Mucosa of stomach (tissue), 1 donor: ENCODE results near the gene COL16A1.

Experiments
- H3K27me3 ChIP-seq: one replicate; pipeline ENCODE4 v1.7.0; 2013; ENCODE audit warnings: mild to moderate bottlenecking, low read length; ENCODE audit not compliant: control insufficient read depth, insufficient read depth
- H3K36me3 ChIP-seq: one replicate; pipeline ENCODE4 v1.7.0; 2013; ENCODE audit warnings: low read length; ENCODE audit not compliant: control insufficient read depth, insufficient read depth
- H3K4me1 ChIP-seq: one replicate; pipeline ENCODE4 v1.7.0; 2013; ENCODE audit warnings: mild to moderate bottlenecking, low read length; ENCODE audit not compliant: control insufficient read depth, insufficient read depth
- H3K4me3 ChIP-seq: one replicate; pipeline ENCODE4 v1.7.0; 2013; ENCODE audit warnings: low read length
- H3K9ac ChIP-seq: one replicate; pipeline ENCODE4 v1.7.0; 2013; ENCODE audit warnings: mild to moderate bottlenecking, low read length, moderate library complexity
- H3K9me3 ChIP-seq: one replicate; pipeline ENCODE4 v1.7.0; 2013; ENCODE audit warnings: mild to moderate bottlenecking, low read length, moderate library complexity; ENCODE audit not compliant: control insufficient read depth
- donor health status: Pancreatic carcinoma.

Gene COL16A1

GRCh38 chr1:31703431-31704270, at the start of gene COL16A1:
Gene COL16A1 (minus strand): TSS chr1:31704017. CDS start chr1:31702193, 1,824 bp downstream.
- H3K9me3 ChIP-seq, result no peaks in the 10 kb centered on the region
- peak within 1 kb of the TSS; percentile 42 for H3K9ac ChIP-seq
- peaks cover 14% of the 10 kb centered on the region for H3K4me1 ChIP-seq
- peak within 1 kb of the TSS; percentile 3 for H3K4me3 ChIP-seq
- H3K27me3 ChIP-seq, result peaks cover 12% of the 10 kb centered on the region
- no peaks in the 10 kb centered on the region for H3K36me3 ChIP-seq

- no peak overlapping the region for H3K4me3 ChIP-seq
- no peaks in the 10 kb centered on the region for H3K36me3 ChIP-seq
- peaks cover 13% of the 10 kb centered on the region for H3K4me1 ChIP-seq
- peaks cover 5% of the 10 kb centered on the region for H3K27me3 ChIP-seq
- no peaks in the 10 kb centered on the region for H3K9me3 ChIP-seq
- H3K9ac ChIP-seq, result no peak overlapping the region
Observed at GRCh38 chr1:31752952-31753475, 49.2 kb upstream of the COL16A1 start.

- H3K9ac ChIP-seq, result no peak overlapping the region
- no peaks in the 10 kb centered on the region for H3K9me3 ChIP-seq
- H3K36me3 ChIP-seq, result no peaks in the 10 kb centered on the region
- H3K4me1 ChIP-seq, result peaks cover 13% of the 10 kb centered on the region
- H3K27me3 ChIP-seq, result peaks cover 5% of the 10 kb centered on the region
- H3K4me3 ChIP-seq, result no peak overlapping the region
Observed at GRCh38 chr1:31752258-31752657, 48.4 kb upstream of the COL16A1 start.

GRCh38 chr1:31751822-31752241, 48.0 kb upstream of the COL16A1 start:
- Histone ChIP-seq H3K9ac (no peak overlapping the region), H3K9me3 (no peaks in the 10 kb centered on the region), H3K36me3 (no peaks in the 10 kb centered on the region), H3K27me3 (peaks cover 5% of the 10 kb centered on the region), H3K4me1 (peaks cover 13% of the 10 kb centered on the region), H3K4me3 (no peak overlapping the region)

- no peak overlapping the region for H3K9ac ChIP-seq
- H3K36me3 ChIP-seq, result no peaks in the 10 kb centered on the region
- no peaks in the 10 kb centered on the region for H3K9me3 ChIP-seq
- peaks cover 13% of the 10 kb centered on the region for H3K4me1 ChIP-seq
- peaks cover 9% of the 10 kb centered on the region for H3K27me3 ChIP-seq
- no peak overlapping the region for H3K4me3 ChIP-seq
Observed at GRCh38 chr1:31750858-31751510, 47.2 kb upstream of the COL16A1 start.

- H3K36me3 ChIP-seq, result no peaks in the 10 kb centered on the region
- peaks cover 13% of the 10 kb centered on the region for H3K4me1 ChIP-seq
- no peak overlapping the region for H3K9ac ChIP-seq
- no peak overlapping the region for H3K4me3 ChIP-seq
- H3K27me3 ChIP-seq, result peaks cover 9% of the 10 kb centered on the region
- H3K9me3 ChIP-seq, result no peaks in the 10 kb centered on the region
Observed at GRCh38 chr1:31749785-31750735, 46.2 kb upstream of the COL16A1 start.

- Histone ChIP-seq H3K36me3 (no peaks in the 10 kb centered on the region), H3K4me1 (peaks cover 1% of the 10 kb centered on the region), H3K9me3 (no peaks in the 10 kb centered on the region), H3K4me3 (no peak overlapping the region), H3K27me3 (peaks cover 6% of the 10 kb centered on the region), H3K9ac (no peak overlapping the region)
Observed at GRCh38 chr1:31748365-31748764, 44.5 kb upstream of the COL16A1 start.

GRCh38 chr1:31747304-31747703, 43.5 kb upstream of the COL16A1 start:
- peaks cover 4% of the 10 kb centered on the region for H3K27me3 ChIP-seq
- no peaks in the 10 kb centered on the region for H3K4me1 ChIP-seq
- no peaks in the 10 kb centered on the region for H3K9me3 ChIP-seq
- no peak overlapping the region for H3K4me3 ChIP-seq
- H3K9ac ChIP-seq, result no peak overlapping the region
- no peaks in the 10 kb centered on the region for H3K36me3 ChIP-seq

- Histone ChIP-seq H3K4me1 (no peaks in the 10 kb centered on the region), H3K9me3 (no peaks in the 10 kb centered on the region), H3K27me3 (peaks cover 4% of the 10 kb centered on the region), H3K9ac (no peak overlapping the region), H3K36me3 (no peaks in the 10 kb centered on the region), H3K4me3 (no peak overlapping the region)
Observed at GRCh38 chr1:31746687-31747086, 42.9 kb upstream of the COL16A1 start.

GRCh38 chr1:31745946-31746670, 42.3 kb upstream of the COL16A1 start:
- H3K27me3 ChIP-seq, result peaks cover 4% of the 10 kb centered on the region
- H3K9ac ChIP-seq, result no peak overlapping the region
- no peaks in the 10 kb centered on the region for H3K4me1 ChIP-seq
- H3K4me3 ChIP-seq, result no peak overlapping the region
- H3K9me3 ChIP-seq, result no peaks in the 10 kb centered on the region
- no peaks in the 10 kb centered on the region for H3K36me3 ChIP-seq
